NK-92 treated with Interleukin-12 subunit alpha and Interleukin-12 subunit beta, amount 100 ng/mL, for 24 hours (cell line): Measurements from ENCODE around the gene CXorf51B.
"Not testable (repeated sequence)": the region's sequence is repeated elsewhere in the genome, so short reads cannot be mapped to it uniquely, and the experiment has no call there.

Experiments used
- DNase-seq: peaks from one replicate; lab custom pipeline; 2025; lab: John Stamatoyannopoulos, UW

CXorf51B gene

DNA sequence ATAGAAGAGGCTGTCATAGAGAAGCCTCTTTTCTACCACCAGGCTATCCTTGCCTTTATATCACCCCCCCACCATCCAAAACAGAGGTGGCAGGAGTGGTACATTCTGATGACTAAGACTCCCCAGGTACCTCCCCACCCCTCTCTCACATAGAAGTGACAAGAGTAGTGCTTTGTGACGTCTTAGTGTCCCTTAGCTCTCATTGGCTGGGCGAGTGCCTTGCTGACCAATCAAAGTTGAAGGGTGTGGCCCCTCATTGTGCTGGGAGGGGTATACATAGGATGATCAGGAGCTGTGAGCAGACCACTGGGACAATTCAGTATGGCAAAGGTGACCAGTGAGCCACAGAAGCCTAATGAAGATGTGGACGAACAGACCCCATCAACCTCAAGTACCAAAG lies at the start of gene CXorf51B:
TSS of gene CXorf51B (plus strand) at position 301 of the 400 bp plus-strand sequence. CDS start at position 322, 21 bp downstream.
- not testable (repeated sequence) for DNase-seq

DNA sequence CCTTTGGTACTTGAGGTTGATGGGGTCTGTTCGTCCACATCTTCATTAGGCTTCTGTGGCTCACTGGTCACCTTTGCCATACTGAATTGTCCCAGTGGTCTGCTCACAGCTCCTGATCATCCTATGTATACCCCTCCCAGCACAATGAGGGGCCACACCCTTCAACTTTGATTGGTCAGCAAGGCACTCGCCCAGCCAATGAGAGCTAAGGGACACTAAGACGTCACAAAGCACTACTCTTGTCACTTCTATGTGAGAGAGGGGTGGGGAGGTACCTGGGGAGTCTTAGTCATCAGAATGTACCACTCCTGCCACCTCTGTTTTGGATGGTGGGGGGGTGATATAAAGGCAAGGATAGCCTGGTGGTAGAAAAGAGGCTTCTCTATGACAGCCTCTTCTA lies 5.1 kb downstream of the CXorf51B start, which contains the start of gene CXorf51A:
TSS of gene CXorf51A (minus strand) at position 101 of the 400 bp plus-strand sequence. CDS start at position 80, 21 bp downstream.
- DNase-seq, result not testable (repeated sequence)

DNA sequence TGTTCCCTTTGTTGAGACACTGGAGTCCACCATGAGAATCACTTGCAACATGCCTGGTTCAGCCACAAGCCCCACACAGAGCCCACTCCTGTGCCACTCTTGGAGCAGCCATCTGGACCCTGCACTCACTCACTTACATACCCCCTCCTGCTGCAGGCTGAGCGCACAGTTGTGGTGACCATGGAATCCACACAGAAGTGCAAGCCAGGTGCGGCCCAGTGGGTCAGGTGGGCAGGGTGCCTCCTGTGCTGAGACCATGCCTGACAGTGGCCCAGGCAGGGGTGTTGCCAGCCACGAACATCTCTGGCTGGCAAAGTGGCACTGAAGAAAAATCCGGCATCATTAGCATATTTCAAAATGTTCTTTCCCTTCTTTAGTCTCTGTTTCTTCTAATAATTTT lies 22.4 kb downstream of the CXorf51B start:
- no peak for DNase-seq

DNA sequence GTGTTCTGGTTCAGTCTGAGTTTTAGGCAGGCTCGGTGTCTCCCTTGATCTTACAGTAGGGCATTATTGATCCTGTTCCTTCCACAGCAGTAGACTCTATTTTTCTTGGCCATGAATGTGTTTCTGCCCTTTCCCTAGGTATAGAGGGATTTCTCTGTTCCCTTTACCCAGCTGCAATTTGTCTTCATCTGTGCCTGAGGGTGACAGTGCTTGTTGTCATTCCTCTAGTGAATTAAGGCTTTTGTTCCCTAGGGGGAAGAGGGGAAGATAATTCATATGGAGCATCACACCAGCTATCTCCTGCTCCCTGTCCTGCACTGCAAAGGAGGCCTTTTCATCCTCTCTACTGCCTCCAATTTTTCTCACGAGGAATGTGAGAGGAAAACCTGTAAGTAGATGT lies 44.7 kb downstream of the CXorf51B start:
- DNase-seq, result no peak
